Measurements from ENCODE around the gene PNMA6F.
"Not testable (repeated sequence)": the region's sequence is repeated elsewhere in the genome, so short reads cannot be mapped to it uniquely, and the experiment has no call there.

PNMA6F gene

DNA sequence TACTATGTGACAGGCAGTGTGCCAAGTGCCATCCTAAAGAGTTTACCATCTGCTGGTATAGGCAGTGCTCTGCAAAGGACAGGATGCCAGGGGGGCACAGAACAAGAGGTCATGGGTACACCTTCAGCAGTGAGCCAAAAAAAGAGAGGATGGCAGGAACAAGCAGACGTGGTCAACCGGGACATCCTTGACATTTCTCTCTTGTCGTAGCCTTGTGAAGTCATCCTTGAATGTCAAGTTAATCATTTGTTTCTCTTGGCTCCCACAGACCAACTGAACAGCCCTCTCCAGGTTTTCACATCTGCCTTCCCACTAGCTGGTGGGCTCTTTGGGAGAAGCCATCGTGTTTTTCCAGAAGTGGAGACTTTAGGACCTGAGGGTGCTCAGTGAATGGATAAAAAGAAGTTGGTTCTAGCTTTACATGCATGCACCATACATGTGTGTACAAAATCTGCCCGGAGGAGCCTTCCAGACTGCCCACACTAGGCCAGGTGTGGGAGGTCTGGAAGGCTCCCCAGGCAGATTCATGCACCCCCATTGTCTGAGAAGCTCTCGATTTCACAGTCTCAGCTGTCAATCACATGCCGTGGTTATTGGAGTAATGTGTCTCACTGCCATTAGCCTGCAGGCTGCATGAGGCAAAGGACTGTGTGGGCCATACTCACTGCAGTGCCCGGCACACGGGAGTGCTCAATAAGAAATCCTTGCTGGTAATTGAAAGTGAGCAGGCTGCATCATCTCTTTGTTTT lies 16.4 kb downstream of the PNMA6F start:
- in situ Hi-C loops (cut with MboI; ENCODE audit: low sequenced_read_pairs, unreplicated experiment) = no loop called here
- TF ChIP-seq CTCF (IDR thresholded peaks at IDR 0.05; ENCODE audit: borderline replicate concordance, control extremely low read depth, extremely low read depth, insufficient read depth, missing control alignments) = no peak
- DNase-seq (ENCODE audit: low spot score) = no peak

DNA sequence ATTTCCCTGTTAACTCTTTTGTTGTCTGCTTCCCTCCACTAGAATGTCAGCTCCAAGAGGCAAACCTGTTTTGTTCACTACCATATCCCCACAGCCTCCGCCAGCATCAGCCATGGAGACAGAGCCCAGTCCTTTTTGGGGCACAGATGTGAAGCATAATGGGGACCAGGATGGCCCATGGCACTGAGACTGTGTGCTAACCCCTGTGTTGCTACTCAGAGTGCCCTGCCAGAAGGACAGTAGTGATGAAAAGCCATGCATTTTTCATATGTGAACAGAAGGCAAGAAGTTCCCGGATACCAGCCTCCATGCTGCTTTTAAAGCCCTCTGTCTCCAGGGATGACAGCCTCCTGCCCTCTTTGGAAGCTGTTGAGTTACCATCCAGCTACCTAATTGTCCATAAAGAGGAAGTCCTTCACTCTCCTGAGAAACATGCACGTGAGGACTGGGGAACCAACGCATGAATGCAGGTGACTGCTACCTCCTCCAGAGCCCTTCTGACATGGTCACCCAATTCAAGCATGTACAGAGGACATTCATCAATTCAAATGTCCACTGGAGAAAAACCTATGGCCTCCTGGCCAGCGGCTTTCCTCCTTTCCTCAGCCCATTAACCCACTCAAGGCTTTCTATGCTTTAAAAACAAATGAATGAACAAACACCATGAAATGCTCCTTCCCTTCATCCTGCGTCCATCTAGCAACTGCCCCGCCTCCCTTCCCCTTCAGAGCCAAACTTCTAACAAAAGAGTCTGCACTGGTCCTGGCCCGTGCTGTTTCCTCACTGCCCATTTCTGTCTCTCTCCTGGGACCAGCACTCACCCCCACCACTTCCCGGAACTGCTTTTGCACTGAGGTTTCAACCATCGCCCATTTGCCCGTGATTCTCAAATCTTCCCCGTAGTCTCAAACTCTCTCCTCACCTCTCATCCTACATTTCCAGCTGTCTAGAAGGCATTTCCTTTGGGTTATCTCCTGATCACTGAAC lies 18.0 kb downstream of the PNMA6F start:
- in situ Hi-C loops (cut with MboI; ENCODE audit: low sequenced_read_pairs, unreplicated experiment) = no loop called here
- no peak for TF ChIP-seq CTCF (IDR thresholded peaks at IDR 0.05; ENCODE audit: borderline replicate concordance, control extremely low read depth, extremely low read depth, insufficient read depth, missing control alignments)
- DNase-seq (ENCODE audit: low spot score) = no peak

GRCh38 chrX:153302796-153303195 lies 18.8 kb downstream of the PNMA6F start:
- in situ Hi-C loops (cut with MboI; ENCODE audit: low sequenced_read_pairs, unreplicated experiment) = no loop called here
- no peak for DNase-seq (ENCODE audit: low spot score)
- no peak for TF ChIP-seq CTCF (IDR thresholded peaks at IDR 0.05; ENCODE audit: borderline replicate concordance, control extremely low read depth, extremely low read depth, insufficient read depth, missing control alignments)

- in situ Hi-C loops (cut with MboI; ENCODE audit: low sequenced_read_pairs, unreplicated experiment) = no loop called here
- TF ChIP-seq CTCF (IDR thresholded peaks at IDR 0.05; ENCODE audit: borderline replicate concordance, control extremely low read depth, extremely low read depth, insufficient read depth, missing control alignments) = no peak
- no peak for DNase-seq (ENCODE audit: low spot score)
Measured at GRCh38 chrX:153301746-153302145, 19.8 kb downstream of the PNMA6F start.

GRCh38 chrX:153299855-153300254 lies 21.7 kb downstream of the PNMA6F start:
- in situ Hi-C loops (cut with MboI; ENCODE audit: low sequenced_read_pairs, unreplicated experiment) = no loop called here
- no peak for TF ChIP-seq CTCF (IDR thresholded peaks at IDR 0.05; ENCODE audit: borderline replicate concordance, control extremely low read depth, extremely low read depth, insufficient read depth, missing control alignments)
- DNase-seq (ENCODE audit: low spot score) = no peak

DNA sequence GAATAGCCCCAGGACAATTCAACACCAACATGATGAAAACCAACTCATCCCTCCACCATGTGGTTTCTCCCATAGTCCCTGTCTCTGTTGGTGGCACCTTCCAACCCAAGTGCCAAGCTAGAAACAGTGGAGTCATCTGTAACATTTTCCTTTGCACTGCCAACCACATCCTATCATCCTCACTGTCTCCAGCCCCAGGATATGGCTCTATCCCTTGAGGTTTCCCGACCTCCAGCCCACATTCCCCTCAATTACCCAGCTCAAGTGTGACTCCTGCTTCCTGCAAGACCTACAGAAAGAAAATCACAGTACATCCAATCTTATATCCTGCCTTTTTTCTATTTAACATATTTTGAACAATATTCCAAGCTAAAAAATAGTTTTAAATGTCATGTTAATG lies 24.2 kb downstream of the PNMA6F start:
- TF ChIP-seq CTCF (IDR thresholded peaks at IDR 0.05; ENCODE audit: borderline replicate concordance, control extremely low read depth, extremely low read depth, insufficient read depth, missing control alignments) = no peak
- in situ Hi-C loops (cut with MboI; ENCODE audit: low sequenced_read_pairs, unreplicated experiment) = no loop called here
- DNase-seq (ENCODE audit: low spot score) = no peak

DNA sequence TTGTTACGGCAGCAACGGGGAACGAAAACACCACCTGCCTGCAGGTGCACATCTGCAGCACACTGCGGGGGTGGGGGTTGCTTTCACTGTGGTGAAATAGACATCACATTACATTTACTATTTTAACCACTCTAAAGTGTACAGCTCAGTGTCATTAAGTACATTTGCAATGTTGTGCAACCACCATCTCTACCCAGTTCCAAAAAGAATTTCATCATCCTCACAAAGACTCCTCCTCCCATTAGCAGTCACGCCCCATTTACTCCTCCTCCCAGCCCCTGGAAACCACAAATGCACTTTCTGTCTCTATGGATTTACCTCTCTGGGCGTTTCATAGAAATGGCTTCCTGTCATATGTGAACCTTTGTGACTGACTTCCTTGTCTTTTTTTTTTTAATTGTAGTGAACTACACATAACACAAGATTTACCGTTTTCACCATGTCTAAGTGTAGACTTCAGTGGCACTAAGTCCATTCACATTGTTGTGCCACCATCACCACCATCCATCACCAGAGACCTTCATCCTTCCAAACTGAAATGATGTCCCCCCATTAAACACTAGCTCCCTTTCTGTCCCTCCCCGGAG lies 28.0 kb downstream of the PNMA6F start:
- DNase-seq (ENCODE audit: low spot score); in situ Hi-C loops (cut with MboI; ENCODE audit: low sequenced_read_pairs, unreplicated experiment): not testable (repeated sequence)

- in situ Hi-C loops (cut with MboI; ENCODE audit: low sequenced_read_pairs, unreplicated experiment) = not testable (repeated sequence)
Measured at GRCh38 chrX:153288807-153289206, 32.8 kb downstream of the PNMA6F start.

GRCh38 chrX:153285678-153286077 lies 35.9 kb downstream of the PNMA6F start:
- in situ Hi-C loops (cut with MboI; ENCODE audit: low sequenced_read_pairs, unreplicated experiment); DNase-seq (ENCODE audit: low spot score): not testable (repeated sequence)

More at GRCh38 chrX:153288807-153289206, 32.8 kb downstream of the PNMA6F start:
- not testable (repeated sequence) for DNase-seq (ENCODE audit: low spot score)

GRCh38 chrX:153283982-153284381 lies 37.6 kb downstream of the PNMA6F start:
- in situ Hi-C loops (cut with MboI; ENCODE audit: low sequenced_read_pairs, unreplicated experiment); DNase-seq (ENCODE audit: low spot score): not testable (repeated sequence)

Measured in GM13976 (cell line).